RWPE2 (cell line): ENCODE measurements around the gene DARS1.
A peak's percentile ranks its signal among the peaks of the same experiment; 100 is the strongest.
"Not testable (repeated sequence)": the region's sequence is repeated elsewhere in the genome, so short reads cannot be mapped to it uniquely, and the experiment has no call there.

Experiments
- ATAC-seq: fragments of 200-7000 bp; cut with Tn5 transposase; 3 replicates; pipeline ENCODE4 v1.9.1; 2021; ENCODE audit warnings: low read depth
- DNase-seq: peaks from one replicate; pipeline ENCODE4 v3.0.0-alpha.2; 2020; ENCODE audit warnings: low spot score
- H3K27ac ChIP-seq: fragments of 450-650 bp; 2 replicates; pipeline ENCODE4 v1.5.1; 2017; ENCODE audit warnings: mild to moderate bottlenecking; ENCODE audit not compliant: poor library complexity, severe bottlenecking
- H3K27me3 ChIP-seq: fragments of 250-450 bp; sonication (Bioruptor Pico); 2 replicates; pipeline ENCODE4 v1.5.1; 2021; ENCODE audit warnings: mild to moderate bottlenecking, moderate library complexity; ENCODE audit not compliant: insufficient read depth, poor library complexity, severe bottlenecking
- H3K36me3 ChIP-seq: fragments of 250-450 bp; sonication (Bioruptor Pico); 2 replicates; pipeline ENCODE4 v1.5.1; 2020; ENCODE audit warnings: low read depth, mild to moderate bottlenecking, moderate library complexity
- H3K4me1 ChIP-seq: fragments of 250-450 bp; sonication (Bioruptor Pico); 2 replicates; pipeline ENCODE4 v1.5.1; 2021; ENCODE audit warnings: mild to moderate bottlenecking, moderate library complexity; ENCODE audit not compliant: insufficient read depth, poor library complexity, severe bottlenecking
- H3K4me3 ChIP-seq: fragments of 250-450 bp; sonication (Bioruptor Pico); 2 replicates; pipeline ENCODE4 v1.5.1; 2021; ENCODE audit warnings: mild to moderate bottlenecking, moderate library complexity; ENCODE audit not compliant: severe bottlenecking
- H3K9me3 ChIP-seq: fragments of 250-450 bp; sonication (Bioruptor Pico); 2 replicates; pipeline ENCODE4 v1.5.1; 2021; ENCODE audit warnings: mild to moderate bottlenecking, moderate library complexity; ENCODE audit not compliant: severe bottlenecking
- TF ChIP-seq, protein P1 (sequence below): fragments of 450-650 bp; IDR thresholded peaks from one replicate; pipeline ENCODE4 v1.5.1; 2017; ENCODE audit warnings: mild to moderate bottlenecking, moderate library complexity; ENCODE audit not compliant: poor library complexity, severe bottlenecking

The DARS1 gene

DNA sequence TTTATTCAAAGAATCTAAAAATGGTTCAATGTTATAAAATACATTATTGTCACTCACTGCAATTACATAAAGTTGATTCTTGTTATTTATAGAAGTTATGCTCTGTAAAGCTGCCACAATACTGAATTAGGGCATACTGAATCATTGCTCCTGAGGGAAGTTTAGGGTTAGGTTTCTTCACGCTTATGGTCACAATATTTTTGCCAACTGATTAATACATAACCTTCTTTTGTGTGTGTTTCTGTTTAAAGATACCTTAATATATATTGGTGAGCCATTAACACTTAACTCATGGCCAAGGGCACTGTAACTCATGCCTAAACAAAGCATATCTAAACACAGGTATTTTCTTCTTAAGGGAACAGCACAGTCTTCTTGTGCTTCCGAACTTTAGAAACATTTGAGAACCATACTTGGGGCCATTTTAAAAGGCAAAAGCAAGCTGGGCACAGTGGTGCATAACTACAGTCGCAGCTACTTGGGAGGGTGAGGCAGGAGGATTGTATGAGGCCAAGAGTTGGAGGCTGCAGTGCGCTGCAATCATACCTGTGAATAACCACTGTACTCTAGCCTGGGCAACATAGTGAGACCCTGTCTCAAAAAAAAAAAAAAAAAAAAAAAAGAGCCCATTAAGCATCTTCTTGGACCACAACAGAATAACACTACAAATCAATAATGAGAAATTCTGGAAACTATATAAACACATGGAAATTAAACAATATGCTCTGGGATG is 15.6 kb downstream of the DARS1 start:
- no peak for ATAC-seq
- no peak for DNase-seq
- peaks cover 3% of the 10 kb centered on the region for H3K4me1 ChIP-seq
- peaks cover 68% of the 10 kb centered on the region for H3K36me3 ChIP-seq
- H3K27me3 ChIP-seq = no peaks in the 10 kb centered on the region
- no peak overlapping the region for H3K4me3 ChIP-seq
- H3K27ac ChIP-seq = no peak overlapping the region
- TF ChIP-seq, protein P1, sequence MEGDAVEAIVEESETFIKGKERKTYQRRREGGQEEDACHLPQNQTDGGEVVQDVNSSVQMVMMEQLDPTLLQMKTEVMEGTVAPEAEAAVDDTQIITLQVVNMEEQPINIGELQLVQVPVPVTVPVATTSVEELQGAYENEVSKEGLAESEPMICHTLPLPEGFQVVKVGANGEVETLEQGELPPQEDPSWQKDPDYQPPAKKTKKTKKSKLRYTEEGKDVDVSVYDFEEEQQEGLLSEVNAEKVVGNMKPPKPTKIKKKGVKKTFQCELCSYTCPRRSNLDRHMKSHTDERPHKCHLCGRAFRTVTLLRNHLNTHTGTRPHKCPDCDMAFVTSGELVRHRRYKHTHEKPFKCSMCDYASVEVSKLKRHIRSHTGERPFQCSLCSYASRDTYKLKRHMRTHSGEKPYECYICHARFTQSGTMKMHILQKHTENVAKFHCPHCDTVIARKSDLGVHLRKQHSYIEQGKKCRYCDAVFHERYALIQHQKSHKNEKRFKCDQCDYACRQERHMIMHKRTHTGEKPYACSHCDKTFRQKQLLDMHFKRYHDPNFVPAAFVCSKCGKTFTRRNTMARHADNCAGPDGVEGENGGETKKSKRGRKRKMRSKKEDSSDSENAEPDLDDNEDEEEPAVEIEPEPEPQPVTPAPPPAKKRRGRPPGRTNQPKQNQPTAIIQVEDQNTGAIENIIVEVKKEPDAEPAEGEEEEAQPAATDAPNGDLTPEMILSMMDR = no peak
- H3K9me3 ChIP-seq = no peaks in the 10 kb centered on the region

DNA sequence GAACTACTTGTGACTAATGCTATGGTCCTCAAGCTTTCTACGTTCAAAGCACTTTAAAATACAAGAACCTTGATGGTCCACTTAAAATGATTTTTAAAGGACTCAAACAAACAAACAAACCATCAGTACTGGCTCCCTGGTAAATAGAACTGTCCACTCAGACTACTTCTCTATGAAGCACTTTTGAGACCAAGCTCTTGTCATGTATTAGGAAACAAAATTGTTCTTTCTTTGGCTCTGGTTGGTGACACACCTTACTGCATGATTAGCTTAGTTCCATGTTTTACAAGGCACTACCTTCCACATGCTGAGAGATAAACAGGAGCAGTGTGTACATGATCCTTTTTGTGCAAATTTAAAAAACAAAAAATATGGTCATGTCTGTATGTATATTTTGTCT is 19.7 kb downstream of the DARS1 start:
- Histone ChIP-seq H3K27ac (no peak overlapping the region), H3K27me3 (no peaks in the 10 kb centered on the region), H3K4me3 (no peak overlapping the region), H3K9me3 (no peaks in the 10 kb centered on the region), H3K4me1 (peaks cover 15% of the 10 kb centered on the region), H3K36me3 (peaks cover 44% of the 10 kb centered on the region)
- TF ChIP-seq, protein P1 = no peak
- DNase-seq (no peak), ATAC-seq (no peak)

DNA sequence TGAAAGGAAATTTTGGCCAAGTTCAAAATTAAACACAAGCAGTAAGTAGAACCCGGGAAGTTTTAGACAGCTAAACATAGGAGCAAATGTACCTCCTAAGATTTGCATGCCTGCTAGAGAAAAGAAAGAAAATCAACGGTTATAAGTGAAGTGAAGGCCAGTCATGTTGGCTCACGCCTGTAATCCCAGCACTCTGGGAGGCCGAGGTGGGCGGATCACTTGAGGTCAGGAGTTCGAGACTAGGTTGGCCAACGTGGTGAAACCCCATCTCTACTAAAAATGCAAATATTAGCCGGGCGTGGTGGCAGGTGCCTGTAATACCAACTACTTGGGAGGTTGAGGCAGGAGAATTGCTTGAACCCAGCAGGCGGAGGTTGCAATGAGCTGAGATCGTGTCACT is 21.0 kb downstream of the DARS1 start:
- peak; percentile 45 for ATAC-seq
- Histone ChIP-seq H3K4me1 (peaks cover 15% of the 10 kb centered on the region), H3K27ac (peak overlapping the region; percentile 67), H3K36me3 (peaks cover 52% of the 10 kb centered on the region)
- not testable (repeated sequence) for H3K9me3 ChIP-seq, H3K27me3 ChIP-seq, H3K4me3 ChIP-seq, DNase-seq

DNA sequence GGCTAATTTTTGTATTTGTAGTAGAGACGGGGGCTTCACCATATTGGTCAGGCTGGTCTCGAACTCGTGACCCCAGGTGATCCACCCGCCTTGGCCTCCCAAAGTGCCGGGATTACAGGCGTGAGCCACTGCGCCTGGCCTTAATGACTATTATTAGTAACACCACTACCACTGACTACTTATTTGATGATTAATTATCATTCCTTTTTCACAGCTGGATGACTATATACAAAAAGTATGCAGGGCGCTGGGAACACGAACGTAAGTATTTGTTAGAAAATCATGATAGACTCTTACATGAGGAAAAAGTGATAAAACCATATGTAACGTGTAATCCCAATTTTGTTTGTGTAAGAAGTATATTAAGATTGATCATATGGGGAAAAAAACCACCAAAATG is 21.6 kb downstream of the DARS1 start:
- no peak for DNase-seq
- Histone ChIP-seq H3K4me3 (no peak overlapping the region), H3K9me3 (no peaks in the 10 kb centered on the region), H3K27me3 (no peaks in the 10 kb centered on the region), H3K36me3 (peaks cover 50% of the 10 kb centered on the region), H3K27ac (peak overlapping the region; percentile 67), H3K4me1 (peaks cover 15% of the 10 kb centered on the region)
- TF ChIP-seq, protein P1 = no peak
- ATAC-seq = peak; percentile 94

DNA sequence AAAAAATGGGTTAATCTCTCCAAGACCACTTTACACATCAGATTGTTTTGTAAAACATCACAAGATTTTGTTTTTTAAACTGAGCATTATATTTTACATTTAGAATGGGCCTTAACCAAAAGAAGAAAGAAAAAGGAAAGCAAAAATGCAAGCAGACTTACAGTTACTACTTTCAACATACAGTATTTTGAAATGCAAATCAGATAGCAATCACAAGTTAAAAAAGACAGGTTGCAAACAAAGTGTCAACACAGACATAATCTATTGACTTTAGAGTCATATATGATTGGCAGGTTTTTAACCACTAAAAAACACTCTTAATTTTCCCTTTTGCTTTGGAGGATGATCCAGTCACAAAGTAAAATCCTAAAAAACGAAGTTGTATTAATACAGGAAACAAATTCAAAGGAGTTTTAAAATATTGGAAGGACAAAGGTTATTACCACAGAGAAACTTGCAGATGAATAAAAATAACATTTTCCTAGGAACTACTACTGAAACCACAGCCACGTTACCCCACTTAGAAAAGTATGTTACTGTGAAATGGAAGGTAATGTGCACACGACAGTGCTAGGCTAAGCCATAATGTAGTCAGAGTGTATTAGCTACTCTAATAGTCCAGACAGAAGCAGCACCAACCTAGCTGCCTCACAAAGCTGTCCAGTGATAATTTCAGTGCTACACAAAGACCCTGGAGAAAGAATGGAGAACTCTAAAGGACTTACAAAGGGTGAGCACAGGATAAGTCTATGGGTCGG is 22.9 kb downstream of the DARS1 start:
- peaks cover 15% of the 10 kb centered on the region for H3K4me1 ChIP-seq
- DNase-seq (no peak), ATAC-seq (no peak)
- no peak overlapping the region for H3K4me3 ChIP-seq
- no peak overlapping the region for H3K27ac ChIP-seq
- no peaks in the 10 kb centered on the region for H3K27me3 ChIP-seq
- H3K36me3 ChIP-seq = peaks cover 50% of the 10 kb centered on the region
- TF ChIP-seq, protein P1 = no peak
- no peaks in the 10 kb centered on the region for H3K9me3 ChIP-seq
